NCI-H510A treated with DMSO at 0.1 percent for 48 hours (cell line): ENCODE measurements around the gene DIP2C.
"Not testable (repeated sequence)": the region's sequence is repeated elsewhere in the genome, so short reads cannot be mapped to it uniquely, and the experiment has no call there.

Experiments
- DNase-seq: peaks from one replicate; lab custom pipeline; 2025; lab: John Stamatoyannopoulos, UW

The DIP2C gene

GRCh38 chr10:535952-536351, 153.5 kb downstream of the DIP2C start:
- no peak for DNase-seq

- DNase-seq = no peak
Measured at GRCh38 chr10:535051-535450, 154.4 kb downstream of the DIP2C start.

GRCh38 chr10:534047-534566, 155.4 kb downstream of the DIP2C start:
- no peak for DNase-seq

GRCh38 chr10:533611-534010, 155.9 kb downstream of the DIP2C start:
- DNase-seq = no peak

- no peak for DNase-seq
Measured at GRCh38 chr10:533186-533585, 156.3 kb downstream of the DIP2C start.

GRCh38 chr10:532331-532730, 157.1 kb downstream of the DIP2C start:
- DNase-seq = not testable (repeated sequence)

- DNase-seq = no peak
Measured at GRCh38 chr10:531541-531940, 157.9 kb downstream of the DIP2C start.

GRCh38 chr10:530717-531116, 158.8 kb downstream of the DIP2C start:
- no peak for DNase-seq

- DNase-seq = no peak
Measured at GRCh38 chr10:529468-530230, 159.8 kb downstream of the DIP2C start.

GRCh38 chr10:528173-529165, 161.0 kb downstream of the DIP2C start:
- no peak for DNase-seq

GRCh38 chr10:527416-527815, 162.1 kb downstream of the DIP2C start:
- no peak for DNase-seq

- no peak for DNase-seq
Measured at GRCh38 chr10:526651-527312, 162.7 kb downstream of the DIP2C start.

GRCh38 chr10:525565-526315, 163.7 kb downstream of the DIP2C start:
- DNase-seq = no peak

- no peak for DNase-seq
Measured at GRCh38 chr10:523925-524324, 165.5 kb downstream of the DIP2C start.

- no peak for DNase-seq
Measured at GRCh38 chr10:522350-522749, 167.1 kb downstream of the DIP2C start.

- no peak for DNase-seq
Measured at GRCh38 chr10:521261-522250, 167.9 kb downstream of the DIP2C start.

GRCh38 chr10:520402-520787, 169.1 kb downstream of the DIP2C start:
- peak; percentile 29 for DNase-seq

- peak; percentile 71 for DNase-seq
Measured at GRCh38 chr10:519716-520401, 169.6 kb downstream of the DIP2C start.

- DNase-seq = no peak
Measured at GRCh38 chr10:519055-519715, 170.3 kb downstream of the DIP2C start.
